Hematopoietic multipotent progenitor cell treated with erythropoietin and hydrocortisone succinate and interleukin-3 and kit ligand, for 6 days (in vitro differentiated cells): Measurements from ENCODE around the gene EFCAB11.

Source experiments
- DNase-seq: peaks from one replicate; pipeline ENCODE4 v3.0.0-alpha.2; 2015

The EFCAB11 gene

GRCh38 chr14:89811954-89812575 is 142.5 kb downstream of the EFCAB11 start:
- DNase-seq = no peak

DNA sequence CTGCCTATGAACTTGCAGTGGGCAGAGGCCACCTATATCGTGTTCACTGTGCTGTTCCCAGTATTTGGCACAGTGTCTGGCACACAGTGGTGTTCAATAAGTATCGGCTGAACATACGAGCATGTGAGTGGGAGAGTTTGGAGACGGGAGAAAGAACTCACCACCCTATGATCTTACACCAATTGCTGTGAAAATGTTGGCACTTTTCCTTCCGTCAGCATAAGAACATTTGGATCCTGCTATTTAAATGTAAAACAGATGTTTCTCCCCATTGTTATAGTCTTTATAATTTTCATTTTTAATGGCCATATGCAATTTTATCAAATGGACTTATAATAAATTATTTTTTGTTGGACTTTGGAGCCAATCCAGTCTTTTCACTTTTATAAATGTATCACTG is 144.4 kb downstream of the EFCAB11 start:
- DNase-seq = no peak

DNA sequence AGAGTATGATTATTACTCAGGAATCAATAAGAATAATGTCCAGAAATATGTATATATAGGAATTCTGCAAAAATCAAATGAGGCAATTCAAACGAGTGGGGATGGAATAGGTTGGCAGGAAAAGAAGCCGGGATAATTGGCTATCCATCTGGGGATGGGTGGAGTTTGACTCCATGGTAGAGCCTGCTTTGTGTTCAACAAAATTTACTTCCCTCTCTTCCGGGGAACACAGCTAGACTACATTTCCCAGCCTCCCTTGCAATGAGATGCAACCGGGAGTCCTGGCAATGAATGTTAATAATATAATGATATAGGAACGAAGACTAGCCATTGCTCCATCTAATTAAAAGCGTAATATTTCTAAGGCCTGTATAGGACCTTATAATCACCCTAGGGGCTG is 146.6 kb downstream of the EFCAB11 start:
- DNase-seq = no peak

- no peak for DNase-seq
Observed at GRCh38 chr14:89807151-89807550, 147.4 kb downstream of the EFCAB11 start.

DNA sequence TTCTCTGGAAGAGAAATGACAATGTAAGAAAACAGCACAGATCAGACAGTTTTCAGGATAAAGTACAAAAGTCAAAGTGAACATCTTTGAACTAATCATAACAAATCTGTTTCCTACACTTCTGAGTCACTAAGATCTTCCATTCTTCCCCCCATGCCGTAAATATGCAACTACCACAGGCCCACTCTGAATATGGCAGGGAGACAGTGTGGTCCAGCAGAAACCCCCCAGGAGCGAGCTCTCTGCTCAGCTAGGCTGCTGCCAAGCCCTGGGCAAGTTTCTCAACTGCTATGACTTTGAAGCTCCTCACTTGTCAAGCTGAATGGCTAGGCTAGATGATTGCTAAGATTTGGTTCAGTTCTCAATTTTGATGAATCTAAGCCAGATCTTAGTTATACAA is 148.1 kb downstream of the EFCAB11 start:
- DNase-seq = no peak

GRCh38 chr14:89805501-89805900 is 149.0 kb downstream of the EFCAB11 start:
- no peak for DNase-seq

DNA sequence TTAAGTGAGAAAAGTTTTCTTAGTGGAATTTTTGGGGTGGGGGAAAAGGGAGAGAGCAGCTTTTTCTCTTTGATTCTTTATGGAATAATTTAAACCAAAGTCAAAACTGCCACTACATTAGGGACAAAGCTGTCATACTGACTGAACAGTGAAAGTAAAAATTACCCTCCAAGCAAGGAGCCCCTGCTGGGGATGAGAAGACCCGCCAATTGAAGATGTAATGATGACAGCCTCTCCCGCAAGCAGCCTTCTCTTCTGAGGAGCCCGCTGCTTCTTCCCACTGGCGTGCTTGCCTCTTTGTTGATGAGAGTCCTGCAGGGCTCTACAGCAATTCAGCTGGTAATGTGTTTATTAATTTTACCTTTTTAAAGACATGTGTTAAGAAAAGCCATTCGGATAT is 151.0 kb downstream of the EFCAB11 start:
- DNase-seq = no peak

- no peak for DNase-seq
Observed at GRCh38 chr14:89801136-89801535, 153.4 kb downstream of the EFCAB11 start.

GRCh38 chr14:89798212-89798773 is 156.2 kb downstream of the EFCAB11 start:
- no peak for DNase-seq

DNA sequence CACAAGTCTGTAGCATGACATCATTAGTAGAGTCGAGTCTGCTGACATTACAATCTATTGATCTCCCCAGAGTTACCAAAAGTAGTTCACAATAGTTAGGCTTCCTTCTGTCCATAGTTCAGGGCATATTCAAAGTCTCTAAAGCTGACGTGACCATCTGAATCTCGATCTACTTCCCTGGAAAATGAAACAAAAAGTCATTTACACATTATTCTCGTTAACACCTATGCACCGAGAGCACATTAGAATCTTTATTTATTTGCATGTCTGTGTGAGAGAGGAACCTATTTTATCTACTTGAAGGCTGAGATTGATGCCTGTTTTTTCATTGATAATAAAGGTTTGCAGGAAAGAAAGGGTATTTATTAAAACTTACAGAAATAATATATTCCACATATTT is 157.4 kb downstream of the EFCAB11 start:
- no peak for DNase-seq

DNA sequence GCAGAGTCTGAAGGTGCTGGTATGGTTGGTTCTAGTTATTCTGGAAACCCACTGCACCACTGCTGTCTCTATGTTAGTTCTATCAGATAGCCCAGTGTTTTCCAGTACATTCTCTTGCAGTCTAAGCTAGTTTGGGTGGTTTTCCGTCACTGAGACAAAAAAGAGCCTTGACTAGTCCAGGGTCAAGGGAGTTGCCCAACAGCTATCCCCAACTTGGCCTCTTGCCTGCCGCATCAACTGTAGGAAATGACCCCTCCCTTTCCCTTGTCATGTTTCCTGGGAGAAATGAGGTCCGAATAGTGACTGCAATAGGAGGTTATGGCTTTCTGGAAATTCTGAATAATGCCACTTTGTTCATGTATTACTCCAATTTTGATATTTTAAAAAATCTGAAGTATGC is 160.4 kb downstream of the EFCAB11 start:
- DNase-seq = no peak

GRCh38 chr14:89793367-89793716 is 161.2 kb downstream of the EFCAB11 start:
- no peak for DNase-seq

GRCh38 chr14:89792489-89793366 is 161.8 kb downstream of the EFCAB11 start:
- no peak for DNase-seq

DNA sequence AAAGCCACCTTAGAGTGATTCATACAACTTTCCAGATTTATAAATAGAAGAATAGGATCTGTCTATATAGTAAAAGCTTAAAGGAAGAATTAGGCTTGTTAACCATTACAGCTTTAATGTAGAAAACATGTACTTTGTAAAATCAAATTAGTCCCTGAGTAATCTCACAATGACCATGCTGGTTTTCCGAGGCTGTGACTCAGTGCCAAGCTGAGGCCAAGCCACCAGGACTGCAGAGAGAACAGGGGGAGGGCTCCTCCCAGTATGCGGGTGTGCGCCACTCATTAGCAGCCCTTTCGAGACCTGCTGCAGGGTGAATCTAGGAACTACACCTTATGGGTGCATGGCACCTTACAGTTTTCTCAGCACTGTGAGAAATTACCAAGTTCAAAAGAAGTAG is 167.0 kb downstream of the EFCAB11 start:
- DNase-seq = no peak

DNA sequence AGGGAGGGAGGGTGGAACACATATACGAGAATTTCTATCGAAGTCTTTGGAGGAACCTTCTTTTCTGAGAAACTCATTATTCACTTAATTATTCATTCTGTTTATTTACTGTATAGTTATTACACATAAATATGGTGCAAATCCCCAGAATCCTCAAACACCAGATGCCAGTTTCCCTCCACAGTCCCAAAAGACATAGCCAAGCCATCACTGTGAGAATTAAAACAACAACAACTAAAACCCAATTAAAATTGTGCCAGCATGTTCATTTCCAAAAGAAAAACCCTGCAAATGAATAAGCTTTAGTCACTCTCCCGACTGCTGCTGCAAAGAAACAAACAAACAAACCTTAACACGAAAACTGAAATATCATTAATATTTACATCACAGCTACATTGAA is 173.5 kb downstream of the EFCAB11 start:
- DNase-seq = no peak

- DNase-seq = no peak
Observed at GRCh38 chr14:89779707-89780106, 174.8 kb downstream of the EFCAB11 start.

- peak; percentile 8 for DNase-seq
Observed at GRCh38 chr14:89775946-89776345, 178.6 kb downstream of the EFCAB11 start.

- DNase-seq = no peak
Observed at GRCh38 chr14:89775151-89775550, 179.4 kb downstream of the EFCAB11 start.

GRCh38 chr14:89773644-89774316 is 180.8 kb downstream of the EFCAB11 start:
- DNase-seq = peak; percentile 85

GRCh38 chr14:89773151-89773550 is 181.4 kb downstream of the EFCAB11 start:
- no peak for DNase-seq

- DNase-seq = no peak
Observed at GRCh38 chr14:89771251-89771650, 183.3 kb downstream of the EFCAB11 start.

GRCh38 chr14:89767861-89768268 is 186.7 kb downstream of the EFCAB11 start:
- peak; percentile 82 for DNase-seq

DNA sequence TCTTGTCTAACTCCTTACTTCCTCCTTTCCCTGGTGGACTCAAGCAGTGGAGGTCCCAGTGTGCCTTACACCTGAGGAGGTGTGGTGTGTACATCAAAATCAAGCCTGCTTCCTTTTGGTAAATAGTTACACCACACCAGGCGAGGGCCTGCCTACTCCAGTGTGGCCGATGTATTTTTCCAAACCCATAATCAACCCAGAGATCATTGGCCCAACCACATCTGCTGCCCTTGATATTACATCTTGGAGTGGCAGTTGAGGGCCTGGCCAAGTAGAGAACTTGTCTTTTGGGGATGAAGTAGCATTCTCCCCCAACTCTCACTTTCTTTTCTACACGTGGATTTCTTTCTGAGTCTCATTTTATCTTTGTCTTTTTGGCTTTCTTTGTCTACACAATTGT is 187.4 kb downstream of the EFCAB11 start:
- peak; percentile 50 for DNase-seq

- no peak for DNase-seq
Observed at GRCh38 chr14:89765346-89765745, 189.2 kb downstream of the EFCAB11 start.
